ENCODE results near the gene CFAP299. TPM values are rescaled to one million over a fixed set of nuclear protein-coding genes. Genes with fewer than 3 reads are reported as not detected.

CFAP299 gene
- total RNA-seq, 3 donors from 2014 or later: not detected

- DNase-seq (no peak), ATAC-seq (no peak)
- TF ChIP-seq, protein P1, sequence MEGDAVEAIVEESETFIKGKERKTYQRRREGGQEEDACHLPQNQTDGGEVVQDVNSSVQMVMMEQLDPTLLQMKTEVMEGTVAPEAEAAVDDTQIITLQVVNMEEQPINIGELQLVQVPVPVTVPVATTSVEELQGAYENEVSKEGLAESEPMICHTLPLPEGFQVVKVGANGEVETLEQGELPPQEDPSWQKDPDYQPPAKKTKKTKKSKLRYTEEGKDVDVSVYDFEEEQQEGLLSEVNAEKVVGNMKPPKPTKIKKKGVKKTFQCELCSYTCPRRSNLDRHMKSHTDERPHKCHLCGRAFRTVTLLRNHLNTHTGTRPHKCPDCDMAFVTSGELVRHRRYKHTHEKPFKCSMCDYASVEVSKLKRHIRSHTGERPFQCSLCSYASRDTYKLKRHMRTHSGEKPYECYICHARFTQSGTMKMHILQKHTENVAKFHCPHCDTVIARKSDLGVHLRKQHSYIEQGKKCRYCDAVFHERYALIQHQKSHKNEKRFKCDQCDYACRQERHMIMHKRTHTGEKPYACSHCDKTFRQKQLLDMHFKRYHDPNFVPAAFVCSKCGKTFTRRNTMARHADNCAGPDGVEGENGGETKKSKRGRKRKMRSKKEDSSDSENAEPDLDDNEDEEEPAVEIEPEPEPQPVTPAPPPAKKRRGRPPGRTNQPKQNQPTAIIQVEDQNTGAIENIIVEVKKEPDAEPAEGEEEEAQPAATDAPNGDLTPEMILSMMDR (IDR thresholded peaks at IDR 0.05): no peak
- intact Hi-C loops (cut with DNase I, micrococcal nuclease): no loop called here
- Histone ChIP-seq H3K4me3 (no peak overlapping the region), H3K4me1 (ENCODE audit: low read depth) (no peaks in the 10 kb centered on the region), H3K36me3 (ENCODE audit: low read depth) (no peaks in the 10 kb centered on the region), H3K9me3 (no peaks in the 10 kb centered on the region)
Observed at GRCh38 chr4:80811406-80811805, 475.9 kb downstream of the CFAP299 start.

GRCh38 chr4:80812145-80812544 is 476.6 kb downstream of the CFAP299 start:
- Histone ChIP-seq H3K4me1 (ENCODE audit: low read depth) (no peaks in the 10 kb centered on the region), H3K9me3 (no peaks in the 10 kb centered on the region), H3K4me3 (no peak overlapping the region), H3K36me3 (ENCODE audit: low read depth) (no peaks in the 10 kb centered on the region)
- TF ChIP-seq, protein P1 (IDR thresholded peaks at IDR 0.05): no peak
- intact Hi-C loops (cut with DNase I, micrococcal nuclease): no loop called here
- no peak for DNase-seq
- ATAC-seq: no peak

- no peaks in the 10 kb centered on the region for H3K9me3 ChIP-seq
- DNase-seq (no peak), ATAC-seq (no peak)
- no peaks in the 10 kb centered on the region for H3K4me1 ChIP-seq (ENCODE audit: low read depth)
- H3K4me3 ChIP-seq: no peak overlapping the region
- no peaks in the 10 kb centered on the region for H3K36me3 ChIP-seq (ENCODE audit: low read depth)
- TF ChIP-seq, protein P1 (IDR thresholded peaks at IDR 0.05): no peak
- intact Hi-C loops (cut with DNase I, micrococcal nuclease): no loop called here
Observed at GRCh38 chr4:80814266-80814665, 478.7 kb downstream of the CFAP299 start.

- ATAC-seq (no peak), DNase-seq (no peak)
- TF ChIP-seq, protein P1 (IDR thresholded peaks at IDR 0.05): no peak
- H3K36me3 ChIP-seq (ENCODE audit: low read depth): no peaks in the 10 kb centered on the region
- no peaks in the 10 kb centered on the region for H3K4me1 ChIP-seq (ENCODE audit: low read depth)
- H3K9me3 ChIP-seq: no peaks in the 10 kb centered on the region
- no peak overlapping the region for H3K4me3 ChIP-seq
- intact Hi-C loops (cut with DNase I, micrococcal nuclease): no loop called here
Observed at GRCh38 chr4:80831383-80832361, 496.1 kb downstream of the CFAP299 start.

GRCh38 chr4:80839281-80839680 is 503.8 kb downstream of the CFAP299 start:
- intact Hi-C loops (cut with DNase I, micrococcal nuclease): no loop called here
- DNase-seq: no peak

More at GRCh38 chr4:80839281-80839680, 503.8 kb downstream of the CFAP299 start:
- Histone ChIP-seq H3K4me1 (ENCODE audit: low read depth) (no peaks in the 10 kb centered on the region), H3K4me3 (no peak overlapping the region), H3K9me3 (no peaks in the 10 kb centered on the region), H3K36me3 (ENCODE audit: low read depth) (no peaks in the 10 kb centered on the region)
- no peak for ATAC-seq
- TF ChIP-seq, protein P1 (IDR thresholded peaks at IDR 0.05): no peak
